K562 (cell line): Measurements from ENCODE around the gene AUNIP.

Experiments
- FOXK1 ChIP-seq: sonication (generic); formaldehyde crosslinking; IDR thresholded peaks from 2 replicates; pipeline ENCODE4 v1.8.0; 2022; ENCODE audit warnings: missing genetic modification reagents, mild to moderate bottlenecking, borderline replicate concordance
- GTF2E2 ChIP-seq: fragments of 200-800 bp; sonication (Bioruptor generic); IDR thresholded peaks from 2 replicates; pipeline ENCODE4 v1.6.1; 2016; ENCODE audit warnings: missing genetic modification characterization, missing compliant biosample characterization
- RNF2 ChIP-seq: sonication (generic); IDR thresholded peaks from 2 replicates; pipeline ENCODE4 v1.6.1; 2016
- SRF ChIP-seq, 2 experiments: fragments of 250-450, 450-650 bp in 1 of 2; sonication (Bioruptor Pico) in 1 of 2; sonication (generic) in 1 of 2; formaldehyde crosslinking; IDR thresholded peaks; 2 replicates each; pipeline versions ENCODE4 v1.5.0 to v1.5.1; 2020 to 2022; ENCODE audit warnings: mild to moderate bottlenecking in 1 of 2, missing genetic modification reagents in 1 of 2
- TCF7L2 ChIP-seq: fragments of 150-350 bp; IDR thresholded peaks from 2 replicates; pipeline ENCODE4 v1.6.1; 2016; ENCODE audit warnings: low read depth, mild to moderate bottlenecking, low read length, moderate library complexity
- ZNF253 ChIP-seq: fragments of 250-450 bp; sonication (Bioruptor Pico); conservative IDR thresholded peaks from 2 replicates; pipeline ENCODE4 v1.6.1; 2021; ENCODE audit warnings: mild to moderate bottlenecking
- TF ChIP-seq, protein P1 (sequence below): fragments of 250-450 bp; sonication (Bioruptor Pico); IDR thresholded peaks from 2 replicates; pipeline ENCODE4 v1.8.0; 2021; ENCODE audit warnings: moderate library complexity, mild to moderate bottlenecking, inconsistent platforms
- TF ChIP-seq, protein P2 (sequence below), 3 experiments: IDR thresholded peaks in 2 of 3; conservative IDR thresholded peaks in 1 of 3; 2 replicates each; pipeline ENCODE4 v1.5.1; 2011 to 2012; ENCODE audit warnings: low read length in 3 of 3, mild to moderate bottlenecking in 3 of 3, control low read depth in 2 of 3, improper control_type of control experiment in 1 of 3, inconsistent platforms in 1 of 3, low read depth in 1 of 3, mixed read lengths in 1 of 3, moderate library complexity in 1 of 3; ENCODE audit not compliant: insufficient read depth in 2 of 3

DNA sequence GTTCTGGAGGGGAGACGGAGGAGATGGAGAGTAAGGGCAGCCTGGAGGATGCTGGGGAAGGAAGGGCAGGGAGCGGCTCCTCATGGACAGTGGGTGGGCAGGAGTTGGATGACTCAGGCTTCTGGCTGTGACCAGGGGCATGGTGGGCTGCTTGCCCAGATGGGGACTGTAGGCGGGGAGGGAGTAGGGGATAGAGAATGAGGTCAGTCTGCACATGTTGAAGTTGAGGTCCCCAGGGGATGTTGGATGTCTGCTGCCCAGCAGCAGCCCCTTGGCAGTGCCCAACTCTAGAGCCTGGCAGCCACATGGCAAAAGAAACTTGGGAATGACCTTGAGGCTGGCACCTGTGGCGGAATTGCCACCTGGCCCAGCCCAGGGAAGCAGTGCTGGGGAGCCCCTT lies 52.8 kb downstream of the AUNIP start:
- no peak for TF ChIP-seq ZNF253
- no peak for TF ChIP-seq TCF7L2
- TF ChIP-seq, protein P1, sequence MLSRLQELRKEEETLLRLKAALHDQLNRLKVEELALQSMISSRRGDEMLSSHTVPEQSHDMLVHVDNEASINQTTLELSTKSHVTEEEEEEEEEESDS (CRISPR knock-in tag): no peak
- TF ChIP-seq GTF2E2 (tag): no peak
- TF ChIP-seq, protein P2, sequence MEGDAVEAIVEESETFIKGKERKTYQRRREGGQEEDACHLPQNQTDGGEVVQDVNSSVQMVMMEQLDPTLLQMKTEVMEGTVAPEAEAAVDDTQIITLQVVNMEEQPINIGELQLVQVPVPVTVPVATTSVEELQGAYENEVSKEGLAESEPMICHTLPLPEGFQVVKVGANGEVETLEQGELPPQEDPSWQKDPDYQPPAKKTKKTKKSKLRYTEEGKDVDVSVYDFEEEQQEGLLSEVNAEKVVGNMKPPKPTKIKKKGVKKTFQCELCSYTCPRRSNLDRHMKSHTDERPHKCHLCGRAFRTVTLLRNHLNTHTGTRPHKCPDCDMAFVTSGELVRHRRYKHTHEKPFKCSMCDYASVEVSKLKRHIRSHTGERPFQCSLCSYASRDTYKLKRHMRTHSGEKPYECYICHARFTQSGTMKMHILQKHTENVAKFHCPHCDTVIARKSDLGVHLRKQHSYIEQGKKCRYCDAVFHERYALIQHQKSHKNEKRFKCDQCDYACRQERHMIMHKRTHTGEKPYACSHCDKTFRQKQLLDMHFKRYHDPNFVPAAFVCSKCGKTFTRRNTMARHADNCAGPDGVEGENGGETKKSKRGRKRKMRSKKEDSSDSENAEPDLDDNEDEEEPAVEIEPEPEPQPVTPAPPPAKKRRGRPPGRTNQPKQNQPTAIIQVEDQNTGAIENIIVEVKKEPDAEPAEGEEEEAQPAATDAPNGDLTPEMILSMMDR (IDR thresholded peaks at IDR 0.05 in 2 of 3, conservative IDR thresholded peaks at IDR 0.05 in 1 of 3; ENCODE audit: insufficient read depth in 2 of 3, low read depth in 1 of 3, low read length in 3 of 3): no peak
- TF ChIP-seq FOXK1 (CRISPR knock-in tag): no peak
- no peak for TF ChIP-seq SRF (CRISPR knock-in tag; IDR thresholded peaks at IDR 0.05)
- TF ChIP-seq RNF2: no peak
